Bone marrow (tissue), 2 donors: ENCODE data around the gene CYBA.

Source experiments
- DNase-seq, 2 donors: peaks; one replicate each; lab custom pipeline; 2025; lab: John Stamatoyannopoulos, UW

Gene CYBA

DNA sequence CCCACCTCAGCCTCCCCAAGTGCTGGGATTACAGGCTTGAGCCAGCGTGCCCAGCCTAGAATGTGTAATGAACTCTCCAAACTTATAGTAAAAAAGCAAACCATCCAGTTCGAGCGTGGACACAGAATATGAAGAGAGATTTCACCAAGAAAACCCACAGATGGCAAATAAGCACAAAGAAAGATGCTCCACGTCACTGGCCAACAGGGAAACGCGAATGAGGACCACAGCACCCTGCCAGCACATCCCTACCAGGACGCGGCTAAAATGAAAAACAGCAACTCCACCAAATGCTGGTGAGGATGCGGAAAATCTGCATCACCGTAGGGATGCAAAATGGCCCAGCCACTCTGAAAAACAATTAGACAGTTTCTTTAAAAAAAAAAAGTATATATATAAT, 10.6 kb upstream of the CYBA start:
- DNase-seq, result no peak

DNA sequence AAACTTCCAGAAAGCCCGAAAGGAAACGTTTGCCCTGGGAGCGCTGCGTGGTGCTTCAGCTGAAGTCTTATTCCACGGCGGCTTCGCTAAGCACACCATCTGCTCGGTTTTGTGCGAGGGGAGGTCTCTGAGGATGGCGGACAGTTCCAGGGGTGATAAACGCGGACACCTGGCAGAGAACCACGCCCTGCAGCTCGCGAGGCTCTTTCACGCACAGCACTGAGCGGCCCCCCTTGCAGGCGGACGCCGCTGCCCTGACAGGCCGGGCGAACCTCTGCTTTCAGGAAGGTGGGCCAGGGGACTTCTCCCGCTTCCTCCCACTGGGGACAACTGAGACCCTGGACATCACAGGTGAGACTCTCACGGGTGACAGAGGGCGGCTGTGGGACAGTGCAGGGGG, 8.3 kb upstream of the CYBA start:
- DNase-seq, result no peak

DNA sequence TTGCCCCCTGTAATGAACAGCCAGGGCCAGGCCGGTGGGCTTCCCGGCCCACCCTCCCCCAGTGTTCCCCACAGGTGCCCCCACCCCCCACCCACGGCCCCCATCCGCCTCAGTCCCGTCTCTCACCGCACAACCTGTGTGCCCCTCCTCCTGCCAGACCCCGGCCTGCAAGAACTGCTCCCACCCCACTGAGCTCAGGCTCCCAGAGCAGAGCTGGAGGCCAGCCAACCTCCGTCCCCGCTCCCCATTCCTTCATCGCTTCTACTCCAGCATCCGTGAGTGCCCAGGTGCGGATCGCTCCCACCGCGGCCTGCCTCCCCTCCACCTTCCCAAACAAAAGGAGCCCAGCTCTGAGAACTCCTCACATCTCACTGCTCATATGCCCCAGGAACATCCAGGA, 7.9 kb upstream of the CYBA start:
- no peak for DNase-seq

DNA sequence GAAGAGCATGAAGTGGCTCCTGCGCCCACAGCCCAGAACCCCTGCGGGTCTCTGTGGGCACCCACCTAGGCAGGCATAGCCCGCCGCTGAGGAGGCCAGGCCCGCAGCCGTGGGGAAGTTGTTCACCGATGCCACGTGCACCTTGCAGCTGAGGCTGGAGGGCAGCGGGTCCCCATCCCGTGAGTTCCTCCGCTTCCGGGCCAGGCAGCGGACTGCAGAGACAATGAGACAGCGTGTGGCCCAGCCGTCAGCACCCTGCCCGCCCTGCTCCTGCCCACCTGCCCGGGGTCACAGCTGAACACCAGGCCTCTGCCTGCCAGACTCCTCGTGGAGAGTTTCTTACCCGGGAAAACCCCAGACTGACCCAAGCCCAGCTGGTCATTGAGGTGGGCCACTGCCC, 6.5 kb upstream of the CYBA start:
- no peak for DNase-seq

DNA sequence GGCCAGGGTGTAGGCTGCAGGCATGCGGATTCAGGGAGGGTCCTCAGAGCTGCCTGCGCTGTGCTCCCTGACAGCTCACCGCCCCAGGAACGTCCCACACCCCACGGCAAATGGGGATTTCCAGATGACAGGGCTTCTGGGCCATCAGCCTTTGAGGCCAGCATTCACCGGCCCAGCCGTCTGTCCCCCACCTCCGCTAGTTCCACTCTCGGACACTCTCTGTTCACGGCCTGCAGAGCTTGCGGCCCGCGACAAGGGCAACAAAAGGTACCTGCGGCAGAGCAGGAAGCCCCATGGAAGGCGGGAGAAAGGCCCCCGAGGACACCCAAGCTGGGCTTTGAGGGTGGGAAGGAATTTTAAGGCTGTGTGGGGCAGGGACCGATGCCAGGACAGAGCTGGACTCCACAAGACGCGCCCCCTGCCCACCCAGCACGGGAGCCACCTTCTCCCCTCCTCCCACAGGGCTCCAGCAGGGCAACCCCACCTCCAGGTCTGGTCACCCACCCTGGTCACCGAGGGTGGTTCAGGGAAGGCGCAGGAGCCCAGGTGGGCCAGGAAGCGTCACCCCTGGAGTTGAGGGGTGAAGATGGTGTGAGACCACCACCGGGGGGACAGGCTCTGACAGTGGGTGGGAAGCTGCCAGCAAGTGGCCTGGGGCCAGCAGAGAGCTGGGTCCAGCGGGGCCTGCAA, 5.6 kb upstream of the CYBA start:
- no peak for DNase-seq

DNA sequence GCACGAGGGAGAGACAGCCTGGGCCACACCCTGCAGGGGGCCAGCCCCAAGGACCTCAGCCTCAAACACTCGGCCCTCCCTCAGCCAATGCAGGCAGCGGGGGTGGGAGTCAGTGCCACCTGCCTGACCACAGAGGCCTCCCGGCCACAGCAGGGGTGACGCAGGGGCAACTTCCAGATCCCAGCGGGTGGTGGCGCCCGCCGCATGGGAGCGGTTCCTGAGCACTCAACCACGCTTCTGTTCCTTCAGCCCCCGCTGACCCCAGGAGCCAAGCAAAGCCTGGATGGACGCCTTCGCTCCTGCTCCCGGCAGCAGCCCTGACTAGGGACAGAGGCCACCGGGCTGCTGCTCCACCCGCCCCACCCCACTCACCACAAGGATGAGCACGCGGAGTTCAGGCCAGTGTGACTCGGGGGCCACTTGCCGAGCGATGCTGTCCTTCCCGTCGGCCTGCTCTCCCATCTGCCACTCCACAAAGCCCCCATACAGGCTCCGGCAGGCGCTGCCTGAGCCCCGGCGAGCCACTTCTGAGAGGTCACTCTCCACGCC, 5.0 kb upstream of the CYBA start:
- DNase-seq, result no peak

DNA sequence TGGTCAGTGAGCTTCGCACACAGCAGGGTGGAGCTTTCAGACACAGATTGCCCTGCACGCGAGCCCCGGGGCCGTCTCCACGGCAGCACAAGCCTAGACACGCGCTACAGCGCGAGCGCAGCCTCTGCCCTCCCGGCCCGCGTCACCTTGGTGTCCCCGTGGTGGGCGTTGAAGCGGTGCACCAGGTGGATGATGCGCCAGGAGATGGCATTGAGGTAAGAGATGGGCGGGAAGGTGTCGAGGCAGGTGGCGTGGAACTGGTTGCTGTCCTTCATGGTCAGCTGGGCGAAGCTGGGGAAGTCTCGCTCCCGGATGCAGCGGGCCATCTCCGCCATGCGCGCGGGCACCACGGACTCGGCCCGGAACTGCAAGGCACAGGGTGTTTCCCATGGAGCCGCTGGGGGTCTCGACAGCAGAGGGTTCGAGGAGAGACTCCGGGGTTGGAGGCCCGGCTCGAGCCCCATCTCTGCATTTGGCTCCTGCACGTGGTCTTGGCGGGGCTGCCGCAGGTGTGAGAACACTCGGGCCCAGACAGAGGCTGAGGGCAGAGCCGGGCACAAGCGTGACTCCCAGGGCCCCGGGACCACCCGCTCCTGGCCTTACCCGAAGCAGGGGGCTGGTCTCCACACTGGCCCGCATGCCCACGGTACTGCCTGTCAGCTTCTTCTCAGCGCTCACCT, 4.3 kb upstream of the CYBA start:
- no peak for DNase-seq

DNA sequence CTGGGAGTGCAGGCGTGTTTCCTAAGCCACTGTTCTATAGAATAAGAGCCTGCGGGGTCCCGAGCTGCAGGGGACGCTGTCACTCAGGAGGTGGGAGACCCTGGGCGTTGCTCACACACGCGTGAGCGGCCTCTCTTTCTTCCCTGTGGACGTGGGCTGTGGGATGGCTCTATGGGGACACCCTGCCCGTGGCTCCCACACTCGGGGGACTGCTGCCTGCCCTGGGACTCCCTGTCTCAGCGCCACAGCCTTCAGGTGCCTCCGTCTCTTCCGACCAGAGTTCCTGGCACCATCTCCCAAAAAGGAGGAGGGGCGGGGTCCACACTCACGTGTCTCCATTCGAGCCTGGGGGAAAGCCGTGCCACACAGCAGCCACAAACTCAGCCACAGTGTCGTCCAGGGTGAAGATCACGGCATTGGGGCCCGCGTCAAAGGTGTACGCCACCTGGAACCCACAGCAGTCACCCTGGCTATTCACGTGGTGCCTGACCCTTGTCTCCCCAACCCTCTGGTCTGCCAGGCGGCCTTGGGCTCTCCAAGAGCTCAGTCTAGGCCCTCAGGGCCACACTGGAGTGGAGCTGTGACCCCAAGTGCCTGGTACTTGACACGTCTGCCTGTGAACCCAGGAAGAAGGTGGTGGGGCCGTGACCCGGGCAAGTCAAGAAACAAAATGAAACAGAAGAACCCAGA, 3.7 kb upstream of the CYBA start:
- DNase-seq, result no peak

DNA sequence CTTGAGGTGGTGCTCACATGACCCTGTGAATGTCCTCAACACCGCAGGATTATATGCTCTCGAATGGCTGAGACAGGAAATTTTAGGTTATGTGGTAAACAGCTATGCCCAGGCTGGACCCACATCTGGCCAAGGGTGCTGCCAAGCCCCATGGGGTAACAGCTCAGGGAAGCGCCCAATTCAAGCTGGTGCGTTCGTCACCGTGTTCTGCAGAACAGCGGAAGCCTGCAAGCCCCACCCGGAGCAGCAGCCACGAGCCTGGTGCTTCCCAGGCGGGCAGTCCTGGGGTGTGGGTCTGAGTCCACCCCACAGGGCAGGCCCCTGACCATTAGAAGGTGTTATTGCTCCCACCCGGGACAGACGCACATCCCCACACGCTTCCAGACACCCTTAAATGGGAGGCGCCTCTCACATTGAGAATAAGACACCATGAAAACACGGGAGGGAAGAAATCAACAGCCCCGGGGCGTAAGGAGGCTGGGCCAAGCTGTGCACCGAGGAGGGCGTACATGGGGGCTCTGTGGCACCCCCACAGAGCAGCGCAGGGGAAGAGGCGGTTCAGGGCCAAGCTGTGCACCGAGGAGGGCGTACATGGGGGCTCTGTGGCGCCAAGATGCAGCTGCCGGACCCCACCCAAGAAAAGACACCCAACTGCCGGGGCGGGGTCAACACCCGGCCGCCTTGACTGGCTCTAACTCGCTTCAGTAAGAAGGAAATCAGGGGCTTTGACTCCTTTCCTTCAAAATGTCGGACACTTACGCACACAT, 2.9 kb upstream of the CYBA start:
- no peak for DNase-seq

DNA sequence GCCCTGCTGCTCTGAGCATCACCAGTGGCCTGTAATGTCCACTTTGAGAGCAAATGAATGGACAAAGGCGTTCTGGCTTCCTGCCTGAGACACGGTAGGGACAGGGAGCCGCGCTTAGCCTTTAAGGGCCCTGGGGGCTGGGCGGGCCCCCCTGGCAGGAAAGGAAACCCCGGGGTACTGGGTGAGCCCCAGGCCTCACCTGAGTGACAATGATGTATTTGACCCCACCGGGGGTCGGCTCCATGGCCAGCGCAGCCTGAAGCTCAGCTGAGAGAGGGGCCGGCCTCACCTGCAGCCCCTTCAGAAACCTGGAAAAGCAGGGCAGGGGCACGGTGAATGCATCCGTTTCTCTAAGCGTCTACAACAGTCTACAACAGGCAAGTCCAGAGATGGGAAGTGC, 2.2 kb upstream of the CYBA start:
- DNase-seq, result no peak

DNA sequence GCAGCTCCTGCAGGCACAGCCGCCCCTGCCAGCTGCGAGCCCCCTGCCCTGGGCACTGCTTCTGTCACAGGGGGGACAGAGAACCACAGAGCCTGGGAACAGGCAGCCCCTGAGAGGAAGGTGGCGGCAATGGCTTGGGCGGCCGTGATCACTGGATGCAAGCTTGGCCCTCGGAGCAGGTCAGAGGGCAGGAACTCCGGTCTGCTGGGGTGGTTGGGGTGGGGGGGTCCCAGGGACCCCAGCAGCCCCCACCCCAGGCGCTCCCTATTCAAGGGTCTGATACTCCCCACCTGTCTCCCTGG, 1.9 kb upstream of the CYBA start:
- DNase-seq, result no peak

DNA sequence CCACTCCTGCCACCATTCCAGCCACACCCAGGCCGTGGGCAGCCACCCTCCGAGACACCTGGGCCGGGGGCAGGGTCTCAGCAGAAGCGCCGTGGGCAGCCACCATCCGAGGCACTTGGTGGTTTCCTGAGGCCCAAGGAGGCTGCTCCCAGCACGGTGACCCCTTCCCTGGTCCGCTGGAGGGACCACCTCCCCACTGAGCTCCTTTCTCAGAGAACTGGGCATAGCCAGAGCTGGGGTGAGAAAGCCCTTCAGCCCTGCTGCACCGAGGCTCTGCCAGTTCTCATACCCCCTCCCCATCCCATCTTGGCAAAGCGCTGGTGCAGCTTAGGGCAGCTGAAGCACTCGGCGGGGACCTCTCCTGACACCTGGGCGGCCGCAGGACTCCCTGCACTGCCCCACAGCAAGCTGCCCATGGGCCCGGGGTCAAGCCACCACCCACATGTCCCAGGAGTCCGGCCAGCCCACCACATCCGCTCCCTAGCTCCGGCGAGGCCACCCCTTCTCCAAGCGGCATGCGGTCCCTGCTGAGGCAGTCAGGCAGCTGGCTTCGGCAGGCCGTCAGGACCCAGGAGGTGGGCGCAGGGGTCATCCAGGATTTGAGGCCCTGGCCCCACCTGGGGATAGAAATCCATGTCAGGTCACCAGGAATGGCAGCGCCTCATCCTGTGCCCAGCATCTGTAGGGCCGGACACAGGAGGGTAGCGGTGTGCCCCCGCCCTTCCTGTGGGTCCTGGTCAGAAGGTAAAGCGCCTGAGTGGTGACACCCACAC, 1.3 kb upstream of the CYBA start:
- no peak for DNase-seq

DNA sequence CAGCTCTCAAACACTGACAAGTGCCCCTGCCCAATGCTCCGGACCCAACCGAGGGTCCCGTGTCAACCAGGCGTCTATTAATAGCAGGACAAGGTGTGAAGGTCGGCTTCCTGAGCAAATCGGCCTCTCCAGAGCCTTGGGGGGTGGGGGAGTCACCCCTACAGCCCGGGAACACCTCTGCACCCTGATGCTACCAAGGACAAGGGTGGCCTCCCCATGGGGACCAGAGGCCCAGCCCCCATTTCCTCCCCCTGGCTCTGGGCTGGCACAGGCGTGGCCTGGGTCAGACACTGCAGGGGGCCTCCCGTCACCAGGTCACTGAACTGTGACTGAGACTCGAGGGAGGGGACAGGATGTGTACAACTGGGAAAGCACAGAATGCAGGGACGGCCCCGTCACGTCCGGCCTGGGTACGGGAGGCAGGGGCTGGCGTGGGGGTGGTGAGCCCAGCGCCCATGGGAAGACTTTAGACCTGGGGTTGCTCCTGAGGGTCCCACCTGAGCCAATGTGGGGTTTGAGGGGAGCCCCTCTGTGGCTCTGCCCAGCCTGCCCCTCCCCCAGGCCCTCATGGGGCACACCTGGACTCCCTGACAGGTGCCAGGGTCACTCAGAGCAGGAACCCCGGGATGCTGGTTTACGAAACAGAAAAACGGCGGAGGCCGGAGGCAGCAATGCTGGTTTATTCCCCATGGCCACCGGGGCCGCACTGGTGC, 579 bp upstream of the CYBA start:
- peak; percentile 37 to 46 for DNase-seq

DNA sequence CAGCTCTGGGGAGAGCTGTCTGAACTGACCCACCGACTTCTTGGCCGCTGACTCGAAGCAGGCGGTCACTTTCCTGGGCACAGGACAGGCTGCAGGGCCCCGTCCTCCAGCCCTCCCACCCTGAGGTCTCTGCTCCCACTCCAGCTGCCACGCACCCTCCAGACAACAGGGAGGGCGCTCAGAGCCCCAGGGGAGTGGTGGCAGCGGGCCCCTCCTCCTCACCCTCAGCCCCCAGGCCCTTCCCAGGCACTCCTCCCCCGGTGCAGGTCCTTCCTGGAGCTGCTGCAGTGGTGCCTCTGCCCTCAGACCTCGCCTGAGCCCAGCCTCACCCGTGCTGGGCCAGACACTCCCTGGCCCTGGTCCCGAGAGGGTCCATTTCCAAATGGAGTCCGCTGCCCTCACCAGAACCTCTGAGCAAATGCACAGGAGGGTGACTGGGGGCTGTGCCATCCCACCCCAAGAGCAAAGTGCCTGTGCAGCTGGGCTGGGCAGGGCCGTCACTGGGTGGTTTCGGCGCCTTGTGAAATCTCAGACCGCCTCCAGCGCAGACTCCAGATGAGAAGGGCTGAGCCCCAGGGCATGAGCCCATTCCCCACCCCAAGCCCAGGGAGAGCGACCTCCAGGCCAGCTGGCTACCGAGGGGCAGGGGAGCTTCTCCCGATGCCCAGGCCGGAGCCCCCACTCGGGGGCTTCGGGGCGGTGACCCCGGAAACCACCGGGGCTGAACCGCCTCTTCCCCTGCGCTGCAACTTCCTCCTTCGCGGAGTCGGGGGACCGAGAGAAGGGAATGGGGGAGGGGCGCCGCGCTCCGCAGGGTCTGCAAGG, 717 bp downstream of the CYBA start:
- peak in 1 of 2 donors; percentile 79 for DNase-seq

DNA sequence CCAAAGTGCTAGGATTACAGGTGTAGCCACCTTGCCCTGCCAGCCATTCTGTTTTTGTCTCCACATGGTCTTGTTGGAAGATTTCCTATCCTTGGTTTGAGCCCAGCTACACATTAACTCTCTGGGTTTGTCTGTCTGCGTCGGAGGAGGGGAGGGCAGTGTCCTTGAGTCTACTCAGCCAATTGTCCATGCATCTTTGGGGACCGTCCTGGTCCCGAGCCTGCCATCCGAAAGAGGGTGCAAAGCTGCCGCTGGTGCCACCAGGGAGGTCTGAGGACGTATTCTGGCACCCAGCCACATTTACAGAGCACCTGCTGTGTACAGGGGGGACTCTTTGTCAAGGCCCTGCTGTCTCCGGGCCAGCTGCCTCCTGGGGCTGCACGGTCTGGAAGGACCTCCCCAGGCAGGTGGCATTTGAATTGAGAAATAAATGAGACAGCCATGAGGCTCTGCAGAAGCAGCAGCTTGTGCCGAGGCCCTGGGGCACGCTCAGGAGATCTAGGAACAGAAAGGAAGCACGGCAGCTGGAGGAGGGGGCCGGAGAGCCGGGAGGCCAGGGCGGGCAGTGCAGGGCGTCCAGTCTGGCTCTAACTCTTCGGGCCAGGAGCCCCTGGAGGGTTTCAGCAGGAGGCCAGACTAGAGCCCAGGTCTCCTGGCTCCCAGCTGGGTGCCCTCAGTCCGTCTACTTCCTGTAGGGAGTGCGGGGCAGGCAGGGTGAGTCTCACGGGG, 1.5 kb downstream of the CYBA start:
- no peak for DNase-seq

DNA sequence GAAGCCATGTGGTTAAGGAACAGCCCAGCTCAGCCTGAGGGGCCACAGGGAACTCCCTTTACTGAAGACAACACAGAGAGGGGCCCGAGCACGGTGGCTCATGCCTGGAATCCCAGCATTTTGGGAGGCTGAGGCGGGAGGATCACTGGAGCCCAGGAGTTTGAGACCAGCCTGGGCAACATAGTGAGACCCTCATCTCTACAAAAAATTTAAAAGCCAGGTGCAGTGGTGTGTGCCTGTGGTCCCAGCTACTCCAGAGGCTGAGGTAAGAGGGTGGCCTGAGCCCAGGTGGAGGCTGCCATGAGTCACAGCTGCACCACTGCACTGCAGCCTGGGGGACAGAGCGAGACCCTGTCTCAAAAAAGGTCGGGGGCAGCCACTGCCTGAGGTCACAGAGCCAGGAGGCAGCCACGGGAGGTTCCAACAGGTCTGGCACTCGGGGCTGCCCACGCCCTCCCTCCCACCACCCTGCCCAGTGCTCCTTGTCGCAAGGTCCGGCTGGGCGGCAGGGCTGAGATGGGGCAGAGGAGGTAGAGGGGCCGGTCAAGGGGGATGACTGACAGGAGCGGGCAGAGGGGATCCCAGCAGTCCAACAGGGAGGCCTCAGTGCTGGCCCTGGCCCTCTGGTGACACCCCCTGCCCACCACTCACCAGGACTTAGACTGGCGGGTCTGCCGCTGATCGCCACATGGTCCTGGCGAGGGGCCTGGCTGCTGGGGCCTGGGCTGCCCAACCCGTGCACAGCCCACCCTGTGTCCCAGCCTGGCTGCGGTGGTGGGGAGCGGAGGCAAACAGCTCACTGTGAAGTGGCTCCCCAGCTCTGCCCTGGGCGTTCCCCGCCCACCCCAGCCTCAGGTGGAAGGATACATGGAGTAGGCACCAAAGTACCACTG, 3.4 kb downstream of the CYBA start:
- DNase-seq, result no peak

DNA sequence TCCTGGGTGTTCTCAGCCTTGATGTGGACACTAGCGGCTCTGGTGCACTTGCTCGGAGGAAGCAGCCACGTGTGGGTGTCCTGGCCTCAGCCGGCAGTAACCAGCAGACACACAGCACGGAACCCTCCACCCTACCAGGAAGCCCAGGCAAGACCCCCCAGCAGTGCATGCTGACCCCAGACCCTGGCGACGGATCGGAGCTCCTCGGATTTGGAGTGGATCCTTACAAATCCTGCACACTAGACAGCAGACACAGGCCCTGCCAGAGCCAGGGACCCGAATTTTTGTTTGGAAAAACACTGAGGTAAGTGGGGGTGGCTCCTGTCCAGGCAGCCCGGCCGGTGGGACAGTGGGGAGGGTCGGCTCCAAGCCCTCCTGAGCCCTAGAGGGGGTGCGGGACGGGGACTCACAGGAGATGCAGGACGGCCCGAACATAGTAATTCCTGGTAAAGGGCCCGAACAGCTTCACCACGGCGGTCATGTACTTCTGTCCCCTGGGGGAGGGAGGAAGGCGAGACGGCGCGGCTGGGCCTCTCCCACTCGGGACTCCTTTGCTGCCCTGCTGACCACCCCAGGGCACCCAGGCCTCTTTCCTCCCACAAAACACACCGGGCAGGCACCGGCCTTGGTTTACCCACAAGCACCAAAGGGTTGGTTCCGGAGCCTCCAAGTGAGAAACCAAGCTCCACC, 4.4 kb downstream of the CYBA start:
- no peak for DNase-seq

DNA sequence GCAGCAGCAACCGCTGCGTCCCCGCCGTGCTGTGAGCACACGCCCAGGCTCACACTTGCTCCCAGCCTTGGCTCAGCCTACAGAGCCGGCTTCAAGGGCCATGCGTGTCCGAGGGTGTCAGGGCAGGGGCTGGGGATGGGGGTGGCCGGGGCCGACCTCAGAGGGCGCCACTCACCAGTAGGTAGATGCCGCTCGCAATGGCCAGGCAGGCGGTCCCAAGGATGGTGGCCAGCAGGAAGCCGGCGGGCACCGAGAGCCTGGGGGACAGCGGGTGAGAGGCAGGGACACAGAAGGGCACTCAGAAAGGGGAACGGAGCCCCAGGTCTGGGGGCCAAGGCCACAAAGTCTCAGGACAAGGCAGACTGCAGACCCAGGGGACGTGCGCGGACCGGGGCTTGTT, 4.9 kb downstream of the CYBA start:
- no peak for DNase-seq
